Stimulated activated CD8-positive, alpha-beta memory T cell treated with anti-CD3 and anti-CD28 coated beads, Interleukin-12 subunit alpha, Interleukin-12 subunit beta, amount 100 ng/mL, for 4 hours (primary cell): Measurements from ENCODE around the gene ECSIT.

Experiments
- DNase-seq: peaks from one replicate; pipeline ENCODE4 v3.0.0-alpha.2; 2020; ENCODE audit warnings: low read depth

ECSIT gene

DNA sequence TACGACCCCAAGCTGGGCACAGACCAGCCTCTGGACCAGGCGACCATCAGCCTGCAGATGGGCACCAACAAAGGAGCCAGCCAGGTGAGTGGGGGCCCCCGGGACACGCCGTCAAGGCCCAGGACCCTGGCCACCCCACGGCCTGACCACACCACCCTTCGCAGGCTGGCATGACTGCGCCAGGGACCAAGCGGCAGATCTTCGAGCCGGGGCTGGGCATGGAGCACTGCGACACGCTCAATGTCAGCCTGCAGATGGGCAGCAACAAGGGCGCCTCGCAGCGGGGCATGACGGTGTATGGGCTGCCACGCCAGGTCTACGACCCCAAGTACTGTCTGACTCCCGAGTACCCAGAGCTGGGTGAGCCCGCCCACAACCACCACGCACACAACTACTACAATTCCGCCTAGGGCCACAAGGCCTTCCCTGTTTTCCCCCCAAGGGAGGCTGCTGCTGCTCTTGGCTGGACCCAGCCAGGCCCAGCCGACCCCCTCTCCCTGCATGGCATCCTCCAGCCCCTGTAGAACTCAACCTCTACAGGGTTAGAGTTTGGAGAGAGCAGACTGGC lies 20.5 kb upstream of the ECSIT start:
- DNase-seq = no peak

DNA sequence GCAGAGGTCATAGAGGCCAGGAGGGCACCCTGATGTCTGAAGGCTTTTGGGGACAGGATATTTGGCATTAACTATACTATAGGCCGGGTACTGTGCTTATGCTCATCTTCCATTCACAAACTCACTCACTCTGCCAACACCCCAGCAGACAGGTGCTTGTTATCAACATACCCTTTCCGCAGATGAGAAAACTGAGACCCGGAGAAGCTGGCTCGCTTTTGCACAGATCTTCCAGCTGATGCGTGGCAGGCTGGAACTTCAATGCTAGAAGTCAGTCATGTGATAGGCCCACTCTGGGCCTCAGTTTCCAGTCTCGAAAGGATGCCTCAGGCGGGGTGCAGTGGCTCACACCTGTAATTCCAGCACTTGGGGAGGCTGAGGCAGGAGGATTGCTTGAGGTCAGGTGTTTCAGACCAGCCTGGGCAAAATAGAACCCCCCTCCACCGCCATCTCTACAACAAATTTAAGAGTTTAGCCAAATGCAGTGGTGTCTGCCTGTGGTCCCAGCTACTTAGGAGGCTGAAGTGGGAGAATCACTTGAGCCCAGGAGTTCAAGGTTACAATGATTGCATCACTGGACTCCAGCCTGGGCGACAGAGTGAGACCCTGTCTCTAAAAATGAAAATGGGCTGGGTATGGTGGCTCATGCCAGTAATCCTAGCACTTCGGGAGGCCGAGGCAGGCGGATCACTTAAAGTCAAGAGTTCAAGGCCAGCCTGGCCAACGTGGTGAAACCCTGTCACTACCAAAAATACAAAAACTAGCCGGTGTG lies 19.2 kb upstream of the ECSIT start:
- DNase-seq = no peak

GRCh38 chr19:11541238-11541637 lies 12.3 kb upstream of the ECSIT start:
- DNase-seq = no peak

DNA sequence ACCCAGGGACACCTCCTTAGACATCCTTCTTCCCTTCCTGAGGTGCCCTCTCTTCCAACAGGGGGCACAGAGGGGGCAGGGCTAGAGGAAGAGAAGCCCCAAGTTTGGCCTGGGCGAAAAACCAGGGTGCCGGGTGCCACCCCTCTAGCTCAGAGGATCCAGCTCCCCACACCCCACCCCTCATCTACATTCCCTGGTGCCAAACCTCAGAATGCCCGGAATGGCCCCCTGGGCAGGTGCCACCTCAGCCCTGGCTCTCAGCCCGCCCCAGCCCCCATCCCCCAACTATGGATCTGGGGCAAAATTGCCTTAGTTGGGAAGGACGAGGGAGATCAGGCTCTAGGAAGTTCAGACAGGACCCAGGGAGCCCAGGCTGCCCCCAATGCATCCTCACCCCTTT lies 11.7 kb upstream of the ECSIT start:
- no peak for DNase-seq

DNA sequence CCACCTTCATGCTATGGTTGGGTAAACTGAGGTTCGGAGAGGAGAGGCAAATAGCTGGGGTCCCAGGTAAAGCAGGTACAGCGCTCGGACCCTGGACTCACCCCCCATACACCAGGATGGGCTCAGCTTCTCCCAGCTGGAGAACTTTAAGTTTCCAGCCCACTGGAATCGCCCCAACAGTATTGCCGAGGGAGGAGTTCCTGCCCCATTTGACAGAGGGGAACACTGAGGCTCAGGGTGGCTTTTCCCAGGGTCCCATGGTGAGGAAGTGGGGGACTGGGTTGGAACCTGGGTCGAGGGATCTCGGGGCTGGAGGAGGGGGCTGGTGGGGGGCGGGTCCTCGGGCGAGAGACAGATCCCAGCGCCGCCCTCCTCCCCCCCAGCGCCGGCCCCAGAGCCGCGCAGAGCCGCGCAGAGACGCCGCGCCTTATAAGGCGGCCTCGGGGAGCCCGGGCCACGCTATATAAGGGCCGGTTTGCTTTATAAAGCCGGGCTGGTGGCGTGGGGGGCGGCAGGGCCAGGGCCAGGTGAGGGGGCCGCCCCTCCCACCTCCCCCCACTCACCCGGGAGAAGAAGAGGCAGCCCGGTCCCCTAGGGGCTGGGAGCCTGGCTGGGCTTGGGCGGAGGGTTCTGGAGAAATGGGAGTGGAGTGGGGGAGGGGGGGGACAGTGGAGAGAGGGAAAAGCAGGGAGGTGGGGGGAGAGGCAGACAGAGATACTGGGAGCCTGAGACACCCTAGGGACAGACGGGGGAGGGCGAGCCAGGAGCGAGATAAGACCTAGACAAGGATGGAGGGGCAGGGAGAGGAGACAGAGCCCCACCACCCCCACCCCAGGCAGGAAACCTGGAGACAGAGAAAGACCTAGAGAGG lies 10.8 kb upstream of the ECSIT start:
- no peak for DNase-seq

- no peak for DNase-seq
Measured at GRCh38 chr19:11538232-11539036, 9.5 kb upstream of the ECSIT start, which contains the start of gene CNN1. Gene CNN1 (plus strand): TSS chr19:11538851. CDS start chr19:11538928, 77 bp downstream.

GRCh38 chr19:11535792-11536595 lies 7.1 kb upstream of the ECSIT start:
- DNase-seq = peak; percentile 73

GRCh38 chr19:11534948-11535347 lies 6.0 kb upstream of the ECSIT start:
- no peak for DNase-seq

DNA sequence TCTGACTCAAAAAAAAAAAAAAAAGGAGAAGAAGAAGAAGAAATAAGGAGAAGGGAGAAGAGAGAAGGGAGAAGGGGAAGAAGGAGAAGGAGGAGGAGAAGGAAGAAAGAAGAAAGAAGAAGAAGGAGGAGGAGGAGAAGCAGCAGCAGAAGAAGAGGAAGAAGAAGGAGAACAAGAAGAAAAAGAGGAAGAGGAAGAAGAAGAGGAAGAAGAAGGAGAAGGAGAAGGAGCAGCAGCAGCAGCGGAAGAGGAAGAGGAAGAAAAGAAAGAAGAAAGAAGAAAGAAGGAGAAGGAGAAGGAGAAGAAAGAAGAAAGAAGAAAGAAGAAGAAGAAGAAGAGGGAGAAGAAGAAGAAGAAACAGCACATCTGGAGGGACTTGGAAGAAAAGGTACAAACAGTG lies 5.6 kb upstream of the ECSIT start:
- DNase-seq = no peak

DNA sequence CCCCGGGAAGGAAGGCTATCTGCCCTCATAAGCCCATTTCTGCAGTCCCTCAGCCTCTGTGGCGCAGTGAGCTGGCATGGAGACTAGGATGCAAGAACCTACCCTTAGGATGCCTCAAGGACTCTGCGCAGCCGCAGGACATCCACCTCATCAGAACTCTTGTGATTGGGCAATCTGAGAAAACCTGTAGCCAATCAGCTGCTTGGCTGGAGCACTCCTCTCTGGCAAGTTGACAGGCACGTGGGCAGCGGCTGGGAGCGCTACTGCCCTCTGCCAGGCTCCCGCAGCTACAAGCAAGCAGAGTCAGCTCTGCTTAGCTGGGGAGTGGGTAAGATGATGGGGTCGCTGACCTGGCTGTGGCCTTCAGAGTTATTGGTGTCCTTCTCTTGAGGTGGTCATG lies 1.5 kb upstream of the ECSIT start:
- no peak for DNase-seq

GRCh38 chr19:11519138-11519537 lies 9.8 kb downstream of the ECSIT start:
- no peak for DNase-seq

DNA sequence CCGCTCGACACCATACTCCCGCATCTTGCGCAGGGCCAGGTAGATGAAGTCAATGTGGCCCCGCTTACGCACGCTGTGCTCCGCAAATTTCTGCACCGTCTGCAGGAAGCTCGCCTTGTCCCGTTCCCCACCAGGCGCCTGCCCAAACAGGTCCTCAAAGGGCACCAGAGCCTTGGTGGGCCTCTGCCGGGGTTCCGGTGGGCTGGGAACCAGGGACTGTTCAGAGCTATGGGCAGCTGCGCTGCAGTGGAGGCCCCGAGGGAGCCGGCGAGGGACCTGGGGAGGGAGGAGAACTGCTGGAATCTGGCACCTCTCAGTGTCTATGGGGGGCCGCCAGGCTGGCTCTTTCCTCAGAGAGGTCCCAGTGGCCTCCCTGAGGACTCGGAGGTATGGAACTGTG lies 15.0 kb downstream of the ECSIT start:
- no peak for DNase-seq

- DNase-seq = no peak
Measured at GRCh38 chr19:11510444-11510843, 18.5 kb downstream of the ECSIT start.

DNA sequence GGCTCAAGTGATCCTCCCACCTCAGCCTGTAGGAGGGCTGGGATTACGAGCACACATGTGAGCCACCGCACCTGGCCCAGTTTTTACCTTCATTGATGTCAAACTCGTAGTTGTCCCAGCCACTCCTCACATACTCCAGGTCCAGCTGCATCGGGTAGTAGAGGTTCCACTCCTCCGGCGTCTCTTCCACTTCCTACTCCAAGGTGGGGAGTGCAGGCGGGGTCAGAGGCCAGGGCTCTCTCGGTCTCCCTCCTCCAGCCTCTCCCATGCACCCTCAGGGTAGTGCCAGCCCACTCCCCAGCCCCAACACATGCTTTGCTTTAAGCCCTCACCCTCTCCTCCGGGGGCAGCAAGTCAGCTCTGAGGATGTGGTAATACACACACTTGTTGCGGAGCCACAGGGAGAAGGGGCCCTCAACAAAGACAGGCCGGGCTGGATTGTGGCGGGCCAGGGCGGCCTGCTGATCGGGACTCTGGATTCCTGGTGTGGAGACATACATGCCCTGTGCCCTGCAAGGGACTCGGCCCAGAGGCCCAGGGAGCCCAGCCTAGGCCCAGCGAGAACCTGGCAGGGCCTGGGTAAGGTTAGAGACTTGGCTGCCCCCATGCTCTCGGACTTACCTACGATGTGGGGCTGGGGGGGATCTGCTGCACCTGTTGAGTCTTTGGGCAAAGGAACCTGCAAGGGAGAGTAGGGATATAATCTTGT lies 21.4 kb downstream of the ECSIT start:
- no peak for DNase-seq

- no peak for DNase-seq
Measured at GRCh38 chr19:11506967-11507366, 22.0 kb downstream of the ECSIT start.

DNA sequence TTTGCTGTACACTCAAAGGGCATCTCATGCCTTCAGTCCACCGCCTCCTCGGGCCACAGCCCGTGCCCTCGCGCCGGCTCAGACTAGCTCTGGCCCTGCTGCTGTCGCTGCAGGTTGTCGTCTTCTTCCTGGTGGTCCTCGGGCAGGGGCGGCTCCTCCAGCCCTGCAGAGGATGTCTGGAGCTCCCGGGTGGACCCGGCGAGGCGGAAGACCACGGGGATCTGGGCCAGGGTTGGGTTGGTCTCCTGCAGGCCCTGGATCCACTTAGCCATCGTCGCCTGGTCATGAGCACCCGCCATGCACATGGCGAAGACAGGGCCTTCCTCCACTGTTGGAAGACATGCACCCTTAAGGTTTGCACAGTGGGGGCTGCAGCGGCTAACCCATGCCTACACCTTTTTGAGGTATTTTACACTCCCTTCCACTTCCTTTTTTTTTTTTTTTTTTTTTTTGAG lies 22.8 kb downstream of the ECSIT start:
- DNase-seq = no peak

- peak; percentile 93 for DNase-seq
Measured at GRCh38 chr19:11505504-11506100, 23.3 kb downstream of the ECSIT start, which contains the start of gene ZNF653. Gene ZNF653 (minus strand): TSS chr19:11505839. CDS start chr19:11505786, 53 bp downstream.

DNA sequence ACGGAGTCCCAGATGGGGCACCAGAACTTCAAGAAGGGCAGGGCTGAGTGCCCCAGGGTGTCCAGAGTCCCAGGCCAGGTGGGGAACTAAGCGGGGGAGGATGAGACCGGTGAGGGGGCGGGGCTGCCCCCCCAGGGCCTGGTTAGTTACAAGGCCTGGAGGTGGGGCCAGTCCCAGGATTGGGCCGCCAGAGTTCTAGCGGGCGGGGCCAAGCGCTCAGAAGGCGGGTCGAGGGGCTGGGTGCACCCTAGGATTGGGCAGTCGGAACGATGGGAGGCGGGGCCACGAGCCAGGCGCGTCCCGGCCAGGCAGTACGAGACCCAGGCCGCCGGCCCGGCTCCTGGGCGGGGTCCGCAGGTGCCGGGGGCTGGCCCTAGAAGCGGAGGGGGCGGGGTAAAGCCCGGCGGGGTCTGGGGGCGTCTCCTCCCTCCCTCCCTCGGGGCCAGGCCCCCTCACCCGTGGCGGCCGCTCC lies 23.9 kb downstream of the ECSIT start:
- peak; percentile 93 for DNase-seq

GRCh38 chr19:11504502-11505031 lies 24.4 kb downstream of the ECSIT start:
- DNase-seq = no peak
